GM18502 (cell line): ENCODE measurements around the gene PADI6.

ENCODE experiments used
- ATAC-seq: cut with Tn5 transposase; IDR thresholded peaks from one replicate; pipeline ENCODE4 v1.9.1; 2021; ENCODE audit warnings: mild to moderate bottlenecking; ENCODE audit not compliant: unreplicated experiment, poor library complexity

PADI6 gene

GRCh38 chr1:17429183-17429582 lies 57.2 kb downstream of the PADI6 start:
- no peak for ATAC-seq

DNA sequence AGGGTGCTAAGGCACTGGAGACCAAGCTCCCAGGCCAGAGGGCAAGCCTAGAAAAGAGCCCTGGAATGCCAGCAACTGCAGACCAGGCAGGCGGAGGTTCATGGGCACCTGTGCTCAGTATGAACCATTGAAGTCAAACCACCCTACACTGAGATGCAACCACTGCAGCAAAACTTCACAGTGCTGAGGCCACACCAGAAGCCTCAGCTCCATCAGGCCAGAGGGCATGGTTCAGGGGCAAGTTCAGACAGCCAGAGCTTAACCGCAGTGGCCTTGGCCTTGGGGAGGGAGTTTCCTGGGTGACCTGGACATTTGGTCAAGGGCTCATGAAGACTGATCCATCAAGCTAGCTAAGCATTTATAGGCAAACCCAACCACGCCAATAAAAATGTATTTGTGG lies 60.4 kb downstream of the PADI6 start:
- no peak for ATAC-seq

- no peak for ATAC-seq
Measured at GRCh38 chr1:17433261-17433660, 61.3 kb downstream of the PADI6 start.

DNA sequence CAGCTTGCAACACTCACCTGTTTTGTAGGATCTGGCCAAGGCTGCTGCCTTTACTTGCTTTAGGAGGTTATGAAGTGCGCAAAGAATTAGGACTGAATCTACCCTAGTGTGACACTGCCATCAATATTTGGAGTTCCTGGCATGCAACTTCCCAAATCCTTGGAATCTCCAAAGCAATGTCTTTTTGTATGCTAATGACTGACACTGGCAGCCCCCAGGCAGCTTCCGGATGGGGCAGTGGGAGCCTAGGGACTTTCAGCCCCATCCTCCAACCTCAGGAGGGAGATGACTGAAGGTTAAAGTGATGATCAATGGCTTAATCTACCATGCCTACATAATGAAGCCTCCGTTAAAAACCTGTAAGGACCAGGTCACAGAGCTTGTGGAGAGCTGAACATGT lies 62.0 kb downstream of the PADI6 start:
- ATAC-seq = no peak

GRCh38 chr1:17434601-17435000 lies 62.6 kb downstream of the PADI6 start:
- ATAC-seq = no peak

GRCh38 chr1:17436380-17437174 lies 64.6 kb downstream of the PADI6 start:
- no peak for ATAC-seq

DNA sequence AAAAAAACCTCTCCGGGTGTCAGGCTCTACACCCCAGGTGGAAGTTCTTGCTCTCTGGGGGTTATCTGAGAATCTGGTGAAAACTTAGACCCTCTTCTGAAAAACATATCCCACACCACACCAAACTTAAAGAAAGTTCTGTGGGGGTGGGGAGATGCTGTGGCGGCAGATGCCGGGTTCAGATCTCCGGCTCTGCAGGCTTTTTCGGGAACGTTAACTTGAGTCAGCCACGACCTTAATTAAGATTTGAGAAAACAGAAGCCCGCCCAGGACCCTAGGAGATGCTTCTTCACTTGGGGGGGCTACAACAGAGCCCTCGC lies 65.2 kb downstream of the PADI6 start:
- ATAC-seq = no peak

DNA sequence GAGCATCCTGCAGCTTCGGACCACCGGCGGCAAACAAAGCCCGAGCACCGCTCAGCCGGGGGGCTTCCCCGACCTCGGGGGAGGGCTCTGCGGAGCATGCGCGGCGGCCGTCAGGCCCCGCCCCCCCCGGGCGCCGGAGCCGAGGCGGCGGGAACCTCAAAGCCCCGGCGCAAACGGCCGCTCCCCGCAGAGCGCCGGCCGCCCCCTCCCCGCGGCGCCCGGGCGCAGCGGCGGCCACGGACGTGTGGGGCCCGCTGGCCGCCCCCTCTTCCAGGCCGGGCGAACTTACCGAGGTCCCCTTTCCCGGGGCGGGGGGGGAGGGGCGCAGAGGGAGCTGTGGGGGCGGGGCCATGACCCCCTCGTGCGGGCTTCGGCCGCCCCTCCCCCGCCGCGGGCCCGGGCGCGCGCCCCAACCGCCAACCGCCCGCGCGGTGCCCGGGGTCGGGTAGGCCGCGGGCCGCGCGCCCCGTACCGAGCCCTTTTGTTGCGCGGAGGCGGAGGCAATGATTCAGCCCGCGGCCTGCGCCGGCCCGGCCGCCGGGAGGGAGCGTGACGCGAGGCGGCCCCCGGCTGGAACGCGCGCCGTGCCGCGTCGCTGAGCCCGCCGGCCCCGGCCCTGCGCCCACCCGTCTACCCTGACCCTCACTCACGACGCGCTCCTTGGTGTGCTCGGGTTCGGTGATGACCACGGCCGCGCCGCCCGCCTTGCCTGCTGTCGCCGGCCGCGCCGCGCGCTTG lies 65.8 kb downstream of the PADI6 start:
- peak; percentile 39 for ATAC-seq

DNA sequence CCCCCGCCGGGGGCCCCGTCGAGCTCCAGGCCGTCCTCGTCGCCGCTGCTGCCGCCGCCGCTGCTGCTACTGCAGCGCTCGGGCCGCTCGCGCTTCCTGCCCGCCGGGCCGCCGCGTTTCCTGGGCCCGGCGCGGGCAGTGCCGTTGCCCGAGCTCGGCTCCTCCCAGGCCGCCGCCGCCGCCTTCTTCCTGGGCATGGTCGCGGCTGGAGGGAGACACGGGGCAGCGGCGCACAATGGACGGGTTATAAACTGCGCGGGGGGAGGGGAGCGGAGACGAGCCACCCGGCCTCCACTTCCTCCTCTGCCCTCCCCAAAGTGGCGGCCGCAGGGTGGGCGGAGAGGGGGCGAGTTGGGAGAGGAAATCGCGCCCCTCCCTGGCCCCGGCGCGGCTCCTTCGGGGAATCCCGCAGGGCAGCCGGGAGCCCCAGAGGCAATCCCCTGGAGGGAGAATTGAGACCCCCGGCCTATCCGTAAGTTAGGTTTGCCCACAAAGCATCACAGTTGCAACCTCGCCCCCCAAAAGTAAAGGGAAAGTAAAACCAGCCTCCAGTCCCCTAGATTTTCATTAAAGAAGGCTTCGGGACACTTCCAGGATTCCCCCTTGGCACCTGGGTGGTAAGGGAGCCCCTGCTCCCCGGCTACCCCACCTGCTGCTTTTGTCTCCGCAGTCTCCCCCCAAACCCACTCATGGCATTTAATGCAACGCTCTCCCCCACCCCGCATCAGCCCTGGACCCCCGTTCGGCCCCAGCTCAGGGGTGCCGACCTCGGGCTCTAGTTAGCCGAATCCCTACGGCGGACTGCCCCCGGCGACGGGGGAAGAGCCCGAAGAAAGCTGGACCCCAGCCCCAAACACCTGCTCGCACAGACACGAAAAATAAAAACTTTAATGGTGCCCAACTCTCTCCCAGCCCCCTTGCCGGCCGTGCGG lies 66.6 kb downstream of the PADI6 start:
- peak; percentile 42 for ATAC-seq

DNA sequence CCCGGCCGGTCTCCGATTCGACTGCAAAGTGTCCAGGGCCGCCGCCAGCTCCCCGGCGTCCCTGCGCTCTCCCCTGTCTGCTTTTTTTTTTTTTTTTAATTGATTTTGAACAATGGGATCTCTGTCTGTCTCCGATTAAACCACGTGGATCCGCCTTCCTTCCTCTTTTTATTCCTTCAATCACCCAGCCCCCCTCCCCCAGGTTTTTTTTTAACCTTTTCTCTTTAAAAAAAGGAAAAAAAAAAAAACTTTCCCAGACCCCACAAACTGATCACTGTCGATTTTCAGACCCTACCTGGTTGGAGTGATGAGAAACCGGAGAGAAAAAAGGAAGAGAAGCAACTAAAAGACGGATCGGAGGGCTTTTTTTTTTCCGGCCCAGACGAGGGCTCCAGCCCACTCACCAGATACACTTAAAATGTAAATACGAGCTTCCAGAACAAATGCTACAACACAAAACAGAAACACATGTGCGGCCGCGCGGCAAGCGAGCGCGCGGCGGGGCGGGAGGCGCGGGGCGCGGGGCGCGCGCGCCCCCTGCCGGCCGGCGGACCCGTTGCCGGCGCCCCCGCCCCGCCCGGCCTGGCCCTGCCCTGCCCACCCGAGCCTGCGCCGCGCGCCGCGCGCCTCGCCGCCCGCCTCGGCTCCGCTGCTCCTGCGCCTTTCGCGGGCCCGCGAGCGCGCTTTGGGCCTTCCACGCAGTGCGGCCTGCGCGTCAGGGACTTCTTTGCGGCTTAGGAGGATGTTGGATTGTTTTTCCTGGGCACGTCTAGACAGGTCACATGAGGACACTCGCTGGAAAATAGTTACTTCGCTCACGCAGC lies 67.5 kb downstream of the PADI6 start, which contains the start of gene RCC2:
RCC2 (minus strand) TSS at position 428 of the 824 bp plus-strand sequence. CDS start 1,163 bp downstream, outside the sequence.
- peak; percentile 51 for ATAC-seq

DNA sequence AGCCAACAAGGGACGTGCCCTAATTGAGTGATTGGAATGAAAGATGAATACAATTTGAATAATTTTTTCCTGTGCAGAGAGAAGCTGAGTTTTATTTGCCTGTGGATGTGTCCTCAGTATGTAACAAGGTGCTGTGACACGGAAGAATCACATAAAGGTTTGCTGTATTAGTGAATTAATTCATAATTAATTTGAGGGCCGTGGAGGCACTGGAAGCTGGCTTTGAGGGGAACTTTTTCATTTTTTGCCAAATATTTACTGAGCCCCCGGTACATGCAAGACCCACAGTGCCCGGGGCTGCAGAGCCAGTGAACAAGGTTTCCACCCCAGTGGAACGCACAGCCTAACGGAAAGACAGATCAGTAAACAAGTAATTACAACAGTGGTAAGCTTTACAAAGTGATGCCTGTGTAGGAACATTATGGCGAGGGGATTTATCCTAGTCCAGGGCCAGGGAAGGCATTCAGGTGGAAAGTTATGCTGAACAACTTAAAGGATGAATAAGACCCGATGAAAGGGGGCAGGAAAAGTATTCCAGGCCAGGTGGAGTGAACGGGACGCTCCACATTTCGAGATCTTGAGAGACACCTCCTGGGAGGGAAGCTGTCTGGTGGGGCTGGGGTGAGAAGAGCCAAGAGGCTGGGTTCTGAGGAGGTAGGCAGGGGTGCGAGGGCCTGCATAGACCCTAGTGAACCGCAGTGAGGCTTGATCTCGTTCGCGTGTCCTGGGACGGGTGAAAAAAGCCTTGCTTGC lies 68.3 kb downstream of the PADI6 start:
- ATAC-seq = no peak

DNA sequence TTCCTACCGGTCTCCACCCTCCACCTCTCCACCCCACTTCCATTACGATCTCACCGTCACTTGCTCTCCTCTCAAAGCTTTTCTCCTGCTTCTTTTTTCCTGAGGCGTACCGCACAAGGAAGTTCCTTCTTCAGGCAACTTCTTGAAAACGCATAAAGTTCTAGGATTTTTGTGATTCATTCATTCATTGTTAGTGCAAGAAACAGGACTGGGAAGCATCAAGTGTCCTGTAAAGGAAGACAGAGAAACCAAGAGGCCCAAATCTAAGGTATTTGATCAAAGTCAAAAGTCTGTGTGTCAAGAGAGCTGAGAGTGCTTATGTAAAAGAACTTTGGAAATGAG lies 68.8 kb downstream of the PADI6 start:
- ATAC-seq = no peak

DNA sequence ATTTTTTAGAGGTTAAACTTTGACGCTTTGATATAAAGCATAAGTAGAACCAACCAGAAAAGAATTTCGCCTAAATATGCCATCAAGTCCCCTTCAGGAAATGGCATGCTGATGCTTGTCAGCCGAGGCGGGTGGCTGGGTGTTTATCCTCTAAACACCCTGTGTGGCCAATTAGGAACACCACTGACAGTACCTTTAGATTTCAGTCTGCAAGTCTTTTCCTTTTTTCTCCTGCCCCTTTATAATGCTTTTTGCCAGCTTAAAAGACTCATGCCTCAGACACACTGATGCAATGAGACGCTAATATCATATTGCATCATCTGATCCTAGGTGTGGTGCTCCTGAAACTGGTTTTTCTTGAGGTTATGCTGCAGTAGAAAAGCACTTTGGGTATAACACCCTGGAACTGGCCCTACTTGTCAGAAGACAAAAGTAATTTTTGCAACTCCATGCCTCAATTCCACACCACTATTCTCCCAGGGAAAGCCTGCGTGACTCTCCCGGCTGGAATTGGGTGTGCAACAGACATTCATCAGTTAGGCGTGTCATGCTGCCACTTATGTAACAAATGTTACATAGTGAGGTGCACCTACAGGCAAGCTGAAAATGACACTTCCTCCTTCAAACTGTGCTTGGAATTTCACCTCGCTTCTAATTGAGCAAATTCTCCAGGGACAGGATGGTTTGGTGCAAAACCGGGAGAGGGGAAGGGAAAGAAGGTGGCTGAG lies 69.4 kb downstream of the PADI6 start:
- ATAC-seq = no peak

- no peak for ATAC-seq
Measured at GRCh38 chr1:17441993-17442357, 70.0 kb downstream of the PADI6 start.

DNA sequence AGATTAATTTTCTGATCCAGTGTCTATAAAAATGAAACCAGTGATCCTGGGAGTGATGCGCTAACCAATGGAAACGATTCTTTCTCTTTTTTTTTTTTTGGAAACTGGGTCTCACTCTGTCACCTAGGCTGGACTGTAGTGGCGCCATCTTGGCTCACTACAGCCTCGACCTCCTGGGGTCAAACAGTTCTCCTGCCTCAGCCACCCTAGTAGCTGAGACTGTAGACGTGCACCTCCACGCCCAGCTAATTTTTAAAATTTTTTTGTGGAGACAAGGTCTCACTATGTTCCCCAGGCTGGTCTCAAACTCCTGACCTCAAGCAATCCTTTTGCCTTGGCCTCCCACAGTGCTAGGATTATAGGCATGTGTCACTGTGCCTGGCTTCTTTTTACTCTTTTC lies 70.8 kb downstream of the PADI6 start:
- ATAC-seq = no peak

- ATAC-seq = no peak
Measured at GRCh38 chr1:17447501-17447992, 75.6 kb downstream of the PADI6 start.
